ENCODE measurements around the gene UCN2.
"Not testable (repeated sequence)": the region's sequence is repeated elsewhere in the genome, so short reads cannot be mapped to it uniquely, and the experiment has no call there.

Gene UCN2

DNA sequence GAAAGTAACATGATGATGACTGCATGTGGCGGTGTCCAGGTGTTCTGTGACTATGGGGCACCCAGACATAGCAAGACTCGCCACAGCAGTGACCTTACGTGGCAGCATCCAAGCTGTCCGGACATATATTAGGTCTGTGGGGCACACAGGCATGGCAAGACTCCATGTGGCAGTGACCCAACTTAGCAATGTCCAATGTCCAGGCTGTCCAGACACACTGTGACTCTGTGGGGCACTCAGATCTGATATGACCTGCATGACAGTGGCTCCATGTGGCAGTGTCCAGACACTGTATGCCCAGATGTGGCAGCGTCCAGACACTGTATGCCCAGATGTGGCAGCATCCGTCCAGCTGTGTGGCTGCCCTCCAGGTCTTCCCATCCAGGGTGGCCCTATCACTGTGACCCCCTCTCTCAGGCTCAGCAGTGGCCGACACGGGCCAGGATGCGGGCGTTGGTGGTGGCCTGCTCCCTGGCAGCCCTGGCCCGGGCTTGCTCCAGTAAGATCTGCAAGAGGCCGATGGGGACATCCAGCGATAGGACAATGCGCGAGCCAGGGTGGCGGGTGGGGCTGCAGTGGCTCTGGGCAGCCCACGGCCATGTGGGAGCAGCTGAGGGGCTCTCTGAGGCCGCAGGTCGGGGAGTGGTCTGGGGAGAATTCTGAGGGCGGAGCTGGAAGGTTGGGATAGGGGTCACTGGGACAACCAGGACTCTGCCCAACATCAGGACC lies 1.1 kb downstream of the UCN2 start:
- DNase-seq (ENCODE audit: low read depth in 3 of 3) = no peak

- no peak for DNase-seq (ENCODE audit: low read depth in 3 of 3)
These were observed 2.4 kb downstream of the UCN2 start for GRCh38 chr3:48561045-48561736.

DNA sequence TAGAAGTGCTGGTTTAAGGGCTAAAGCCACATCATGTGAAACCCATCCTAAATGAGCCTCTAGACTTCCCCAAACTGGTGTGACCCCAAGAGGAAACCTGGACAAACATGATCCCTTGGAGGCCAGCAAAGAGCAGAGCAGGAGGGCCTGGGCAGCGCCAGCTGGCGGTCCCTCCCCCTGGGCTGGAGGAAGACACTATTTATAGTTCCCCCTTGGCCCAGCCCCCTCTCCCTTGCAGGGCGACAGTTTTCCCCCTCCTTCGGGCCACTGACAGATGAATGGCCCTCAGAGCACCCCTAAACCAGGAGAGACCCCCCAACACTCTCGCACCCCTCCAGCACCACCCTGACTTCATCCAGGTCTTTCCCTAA lies 2.9 kb downstream of the UCN2 start:
- no peak for DNase-seq (ENCODE audit: low read depth in 3 of 3)

- DNase-seq (ENCODE audit: low read depth in 3 of 3) = no peak
These were observed 5.0 kb downstream of the UCN2 start for GRCh38 chr3:48558493-48559134.

DNA sequence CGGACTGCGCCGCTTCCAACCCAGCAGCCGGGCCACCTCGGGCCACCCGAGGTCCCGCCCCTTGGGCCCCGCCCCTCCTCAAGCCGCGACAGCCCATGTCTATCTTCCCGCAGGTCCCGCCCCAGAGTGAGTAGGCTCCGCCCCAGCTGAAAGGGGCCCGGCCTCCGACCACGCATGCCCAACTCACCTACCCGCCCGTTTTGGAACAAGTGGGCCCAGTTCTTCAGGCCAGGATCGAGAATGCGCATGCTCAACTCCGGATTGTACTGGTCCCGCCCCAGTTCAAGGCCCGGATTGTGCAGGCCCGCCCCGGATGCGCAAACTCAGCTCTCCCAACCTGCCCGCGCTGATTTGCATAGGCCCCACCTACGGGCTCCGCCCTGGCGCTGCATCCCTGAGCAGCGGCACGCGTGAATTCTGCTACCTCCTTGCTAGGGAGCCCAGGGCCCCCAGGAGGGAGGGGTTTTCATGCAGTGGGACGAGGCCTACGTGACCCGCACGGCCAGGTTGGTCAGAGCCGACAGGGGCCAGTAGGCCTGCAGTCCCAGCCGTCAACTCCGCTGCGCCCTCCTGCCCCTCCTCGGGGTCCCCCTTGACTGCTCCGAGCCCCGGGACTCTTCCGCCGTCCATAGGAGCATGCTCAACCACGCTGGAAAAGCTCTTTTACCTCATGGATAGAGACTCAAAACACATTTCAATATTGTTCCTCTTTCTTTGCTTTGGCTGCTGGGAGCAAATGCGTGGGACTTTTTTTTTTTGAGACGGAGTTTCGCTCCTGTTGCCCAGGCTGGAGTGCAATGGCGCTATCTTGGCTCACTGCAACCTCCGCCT lies 6.6 kb downstream of the UCN2 start, which contains the start of gene PFKFB4:
PFKFB4 (minus strand) TSS at position 8 of the 831 bp plus-strand sequence. CDS start 26 bp downstream, outside the sequence.
- DNase-seq (ENCODE audit: low read depth in 3 of 3) = peak; percentile 98 to 99 (median 99)

- no peak for DNase-seq (ENCODE audit: low read depth in 3 of 3)
These were observed 7.4 kb downstream of the UCN2 start for GRCh38 chr3:48555949-48556795.

GRCh38 chr3:48555231-48555948 lies 8.2 kb downstream of the UCN2 start:
- no peak for DNase-seq (ENCODE audit: low read depth in 3 of 3)

DNA sequence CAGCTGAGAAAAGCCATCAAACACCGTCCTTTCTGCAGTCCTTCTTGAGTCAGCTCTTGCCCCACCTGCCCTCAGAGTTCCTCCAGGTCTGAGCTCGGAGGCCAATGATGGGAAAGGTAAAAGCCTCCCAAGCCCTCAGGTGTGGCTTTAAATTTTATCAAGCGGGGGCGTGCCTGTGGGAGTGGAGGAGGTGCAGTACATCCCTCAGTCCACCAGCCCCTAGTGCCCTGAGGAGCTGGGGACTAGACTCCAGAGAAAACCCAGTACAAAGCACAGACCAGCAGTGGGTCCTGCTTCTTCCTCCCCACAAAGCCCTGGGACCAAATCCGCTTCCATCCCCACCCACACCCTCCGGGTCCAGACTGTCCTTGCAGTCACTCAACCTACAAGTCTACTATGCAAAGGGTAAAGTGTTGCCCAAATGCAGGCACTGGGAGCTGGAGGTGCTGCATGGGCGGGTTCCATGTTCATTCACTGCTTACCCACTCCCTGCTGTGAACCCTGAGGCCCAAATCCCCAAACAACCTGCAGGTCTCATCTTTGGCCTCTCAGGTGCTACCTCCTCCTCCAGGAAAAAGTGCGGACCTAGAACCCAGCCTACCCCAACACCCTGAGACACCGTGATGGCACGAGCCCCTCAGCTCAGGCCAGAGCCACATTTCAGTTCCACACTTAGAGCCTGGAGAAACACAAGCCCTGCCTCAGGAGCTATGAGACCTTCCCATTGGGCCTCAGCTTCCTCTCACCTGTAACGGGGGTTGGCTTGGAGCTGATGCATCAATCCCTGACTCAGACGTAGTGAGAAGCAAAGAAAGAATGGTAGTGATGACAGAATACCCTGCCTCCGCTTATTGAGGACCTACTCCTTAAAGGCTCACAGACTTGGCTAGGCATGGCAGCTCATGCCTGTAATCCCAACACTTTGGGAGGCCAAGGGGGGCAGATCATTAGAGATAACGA lies 9.4 kb downstream of the UCN2 start:
- DNase-seq (ENCODE audit: low read depth in 3 of 3) = no peak

GRCh38 chr3:48553361-48553760 lies 10.2 kb downstream of the UCN2 start:
- no peak for DNase-seq (ENCODE audit: low read depth in 3 of 3)

DNA sequence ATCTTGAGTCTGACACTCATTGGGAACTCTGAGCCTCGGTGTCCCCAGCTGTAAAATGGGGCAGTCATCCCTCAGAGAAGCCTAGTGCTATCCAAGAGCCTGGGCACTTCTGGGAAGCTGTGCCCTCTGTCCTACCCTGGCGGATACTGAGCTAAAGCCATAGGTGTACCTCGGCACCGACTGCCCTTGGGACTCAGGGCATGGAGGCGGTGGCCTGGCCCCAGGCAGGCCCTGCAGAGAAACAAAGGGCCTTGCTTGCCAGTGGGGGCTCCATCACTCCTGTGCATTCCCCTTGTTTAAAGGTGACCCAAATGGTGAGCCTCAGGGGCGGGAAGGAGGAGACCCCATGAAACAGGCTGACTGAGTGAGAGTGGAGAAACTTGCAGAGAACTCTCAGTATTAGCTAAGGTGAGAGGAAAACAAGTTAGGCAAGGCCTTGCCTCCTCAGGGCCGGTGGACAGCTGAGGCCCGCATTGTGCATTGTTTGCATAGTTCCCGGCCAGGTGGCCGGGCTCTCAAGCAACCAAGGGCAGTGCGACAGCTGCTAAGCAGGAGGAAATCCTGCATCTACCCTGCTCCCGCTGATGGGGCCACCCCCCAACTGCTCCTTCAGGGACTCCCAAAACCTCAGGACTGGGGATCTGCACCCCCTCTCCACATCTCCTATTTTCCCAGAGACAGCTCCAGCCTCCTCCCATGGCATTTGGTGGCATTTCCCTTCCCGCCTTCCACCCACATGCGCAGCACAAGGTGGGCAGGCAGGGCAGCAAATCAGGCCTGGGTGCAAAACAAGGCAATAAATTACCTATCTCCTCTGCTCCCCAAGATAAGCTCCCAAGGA lies 11.2 kb downstream of the UCN2 start:
- no peak for DNase-seq (ENCODE audit: low read depth in 3 of 3)

GRCh38 chr3:48551651-48552050 lies 11.9 kb downstream of the UCN2 start:
- DNase-seq (ENCODE audit: low read depth in 3 of 3) = not testable (repeated sequence)

DNA sequence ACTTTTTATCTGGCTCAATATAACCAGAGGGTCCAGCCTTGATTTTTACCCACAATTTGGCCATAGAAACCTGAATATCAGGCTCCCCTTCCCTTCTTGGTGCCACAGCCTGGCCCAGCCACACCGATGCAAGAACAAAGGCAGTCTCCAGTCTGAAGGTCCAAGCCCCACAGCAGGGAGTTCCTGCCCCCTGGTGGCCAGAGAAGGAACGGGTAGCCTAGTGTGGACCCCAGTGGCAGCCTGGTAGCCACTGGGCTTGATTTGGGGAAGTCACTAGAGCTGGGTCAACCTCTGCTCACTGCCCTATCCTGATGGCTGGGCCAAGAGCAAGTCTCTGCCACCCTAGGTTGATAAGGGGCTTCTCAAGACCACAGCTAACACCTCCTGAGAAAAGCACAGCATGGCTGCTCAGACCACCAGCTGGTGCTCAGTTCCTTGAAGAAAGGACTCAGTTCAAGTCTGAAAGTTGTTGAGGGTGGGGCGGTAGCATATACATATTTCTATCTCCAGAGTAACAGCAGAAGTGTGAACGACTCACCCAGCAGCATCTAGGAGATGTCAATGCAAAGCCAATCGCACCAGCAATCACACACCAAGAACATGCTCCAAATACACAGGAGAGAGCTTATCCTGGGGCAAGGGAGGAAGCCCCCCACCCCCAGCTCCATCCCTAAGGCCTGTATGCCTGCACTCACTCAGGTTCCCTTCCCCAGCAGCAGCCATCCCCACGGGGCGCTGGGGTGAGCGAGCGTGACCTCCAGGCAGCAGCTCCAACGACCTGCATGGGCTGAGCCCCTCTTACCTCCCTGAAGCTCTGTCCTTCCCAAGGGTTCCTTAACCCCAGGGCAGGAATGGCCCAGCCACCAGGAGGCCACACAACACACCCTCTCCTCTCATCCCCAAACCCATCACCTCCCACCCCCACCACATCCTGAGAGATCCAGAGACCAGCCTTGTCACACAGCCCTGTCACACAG lies 14.6 kb downstream of the UCN2 start:
- peak; percentile 70 to 78 (median 77) for DNase-seq (ENCODE audit: low read depth in 3 of 3)

GRCh38 chr3:48548126-48548525 lies 15.5 kb downstream of the UCN2 start:
- DNase-seq (ENCODE audit: low read depth in 3 of 3) = no peak

GRCh38 chr3:48546203-48546829 lies 17.3 kb downstream of the UCN2 start:
- no peak for DNase-seq (ENCODE audit: low read depth in 3 of 3)

- no peak for DNase-seq (ENCODE audit: low read depth in 3 of 3)
These were observed 19.4 kb downstream of the UCN2 start for GRCh38 chr3:48544141-48544540.

- DNase-seq (ENCODE audit: low read depth in 3 of 3) = no peak
These were observed 20.2 kb downstream of the UCN2 start for GRCh38 chr3:48543271-48543866.

Data from stimulated activated CD4-positive, alpha-beta T cell treated with anti-CD3 and anti-CD28 coated beads, TNF-alpha, amount 100 ng/mL, for 4 hours (primary cell).